GM06990 (cell line): ENCODE data around the gene CFAP210.

Experiments
- DNase-seq: peaks from one replicate; pipeline ENCODE4 v3.0.0-alpha.2; 2011; ENCODE audit not compliant: insufficient read length; ENCODE audit errors: extremely low read depth
- H3K27me3 ChIP-seq: replicated peaks from 2 replicates; pipeline ENCODE4 v1.6.0; 2011; ENCODE audit warnings: low read length; ENCODE audit not compliant: control insufficient read depth, insufficient read depth
- H3K36me3 ChIP-seq: 2 replicates; pipeline ENCODE4 v1.5.1; 2011; ENCODE audit warnings: low read length; ENCODE audit not compliant: control insufficient read depth, insufficient read depth
- H3K4me3 ChIP-seq: replicated peaks from 2 replicates; pipeline ENCODE4 v1.5.1; 2011; ENCODE audit warnings: low read depth, mild to moderate bottlenecking, control low read depth, low read length
- CTCF ChIP-seq: IDR thresholded peaks from 2 replicates; pipeline ENCODE4 v1.5.1; 2011; ENCODE audit warnings: low read length, control low read depth, mild to moderate bottlenecking, inconsistent platforms; ENCODE audit not compliant: insufficient read depth, poor library complexity, severe bottlenecking

CFAP210 gene

GRCh38 chr2:169663247-169663646 is 31.0 kb downstream of the CFAP210 start:
- Histone ChIP-seq H3K27me3 (no peaks in the 10 kb centered on the region), H3K4me3 (no peak overlapping the region)

GRCh38 chr2:169662744-169663143 is 31.5 kb downstream of the CFAP210 start:
- H3K27me3 ChIP-seq: no peaks in the 10 kb centered on the region
- no peaks in the 10 kb centered on the region for H3K36me3 ChIP-seq
- no peak overlapping the region for H3K4me3 ChIP-seq
- no peak for TF ChIP-seq CTCF
- no peak for DNase-seq

More at GRCh38 chr2:169663247-169663646, 31.0 kb downstream of the CFAP210 start:
- no peak for DNase-seq
- TF ChIP-seq CTCF: no peak
- no peaks in the 10 kb centered on the region for H3K36me3 ChIP-seq

DNA sequence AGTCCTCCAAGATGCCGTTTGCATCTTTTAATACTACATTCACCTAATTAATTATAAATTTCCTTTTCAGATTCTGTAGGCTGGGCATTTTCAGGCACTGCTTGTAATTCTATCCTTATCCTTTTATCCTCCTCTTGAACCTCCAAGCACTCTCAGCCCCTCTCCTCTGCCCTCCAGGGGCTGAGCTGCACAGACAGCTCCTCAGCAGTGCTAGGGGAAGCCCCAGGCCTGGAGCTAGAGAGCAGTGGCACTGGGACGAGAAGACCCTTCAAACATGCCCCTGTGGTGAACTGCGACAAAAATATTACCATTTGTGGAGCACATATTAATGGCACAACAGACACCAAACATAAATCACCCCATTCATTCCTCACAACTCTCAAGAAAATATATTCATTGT is 32.9 kb downstream of the CFAP210 start:
- H3K4me3 ChIP-seq: no peak overlapping the region
- no peak for DNase-seq
- no peak for TF ChIP-seq CTCF
- H3K36me3 ChIP-seq: no peaks in the 10 kb centered on the region
- H3K27me3 ChIP-seq: no peaks in the 10 kb centered on the region

DNA sequence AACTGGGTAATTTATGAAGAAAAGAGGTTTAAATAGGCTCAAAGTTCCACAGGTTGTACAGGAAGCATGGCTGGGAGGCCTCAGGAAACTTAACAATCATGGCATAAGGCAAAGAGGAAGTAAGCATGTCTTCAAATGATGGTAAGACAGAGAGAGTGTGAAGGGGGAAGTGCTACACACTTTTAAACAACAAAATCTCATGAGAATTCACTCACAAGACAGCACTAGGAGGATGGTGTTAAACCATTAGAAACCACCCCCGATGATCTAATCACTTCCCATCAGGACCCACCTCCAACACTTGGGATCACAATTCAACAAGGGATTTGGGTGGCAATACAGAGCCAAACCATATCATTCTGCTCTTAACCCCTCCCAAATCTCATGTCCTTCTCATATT is 34.9 kb downstream of the CFAP210 start:
- H3K27me3 ChIP-seq: no peaks in the 10 kb centered on the region
- H3K4me3 ChIP-seq: no peak overlapping the region
- peak; percentile 5 for DNase-seq
- TF ChIP-seq CTCF: no peak
- H3K36me3 ChIP-seq: no peaks in the 10 kb centered on the region

GRCh38 chr2:169658877-169659276 is 35.3 kb downstream of the CFAP210 start:
- Histone ChIP-seq H3K36me3 (no peaks in the 10 kb centered on the region), H3K27me3 (no peaks in the 10 kb centered on the region), H3K4me3 (no peak overlapping the region)
- no peak for TF ChIP-seq CTCF
- no peak for DNase-seq

- no peak for DNase-seq
- H3K27me3 ChIP-seq: no peaks in the 10 kb centered on the region
- H3K4me3 ChIP-seq: no peak overlapping the region
- no peaks in the 10 kb centered on the region for H3K36me3 ChIP-seq
- no peak for TF ChIP-seq CTCF
These were observed 38.0 kb downstream of the CFAP210 start for GRCh38 chr2:169656164-169656563.
